DMS79 (cell line): ENCODE measurements around the gene MAJIN.
"Not testable (repeated sequence)": the region's sequence is repeated elsewhere in the genome, so short reads cannot be mapped to it uniquely, and the experiment has no call there.

Experiments
- DNase-seq: peaks from one replicate; lab custom pipeline; 2025; lab: John Stamatoyannopoulos, UW

The MAJIN gene, protein sequence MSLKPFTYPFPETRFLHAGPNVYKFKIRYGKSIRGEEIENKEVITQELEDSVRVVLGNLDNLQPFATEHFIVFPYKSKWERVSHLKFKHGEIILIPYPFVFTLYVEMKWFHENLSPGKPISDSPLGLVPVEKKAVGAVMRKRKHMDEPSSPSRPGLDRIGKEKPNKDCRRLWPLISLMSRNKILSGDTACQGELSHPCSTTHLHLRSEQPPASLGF

DNA sequence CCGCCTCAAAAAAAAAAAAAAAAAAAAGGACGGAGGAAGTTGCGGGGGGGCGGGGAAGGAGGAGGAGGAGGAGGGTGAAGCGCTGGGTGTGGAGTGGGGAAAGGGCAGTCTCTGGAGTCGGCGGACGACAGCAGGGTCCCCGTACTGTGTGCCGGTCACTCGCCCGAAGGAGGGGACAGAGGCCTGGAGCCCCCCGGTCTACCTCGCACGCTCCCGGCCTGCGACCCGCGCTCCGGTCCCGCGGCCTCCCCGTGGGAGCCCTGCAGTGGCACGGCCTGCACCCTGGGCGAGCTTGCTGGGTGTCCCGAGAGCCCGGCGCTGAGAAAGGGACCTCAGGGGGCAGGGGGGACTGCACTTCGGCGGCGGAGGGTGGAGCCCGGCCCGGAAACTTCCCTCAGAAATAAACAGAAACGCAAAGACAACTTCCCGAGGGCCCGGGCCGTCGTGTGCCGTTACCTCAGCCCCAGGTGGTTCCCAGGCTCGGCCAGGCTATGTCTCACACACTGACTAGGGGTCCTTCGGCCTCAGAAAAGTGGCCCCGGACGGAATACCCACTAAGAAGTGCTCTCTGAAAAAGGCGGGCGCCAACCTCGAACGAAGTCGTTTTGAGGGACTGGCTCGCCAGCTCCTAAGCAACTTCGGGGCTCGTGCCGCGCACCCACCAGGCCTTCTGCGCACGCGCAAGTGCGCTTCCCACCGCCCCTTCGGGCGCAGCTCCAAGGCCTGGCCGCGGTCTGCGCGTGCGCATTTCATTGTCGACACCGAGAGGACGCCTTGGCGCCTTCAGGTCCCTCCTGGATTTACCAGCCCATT is at the start of gene MAJIN:
Gene MAJIN (minus strand): TSS at position 688 of the 813 bp plus-strand sequence. CDS start 12,703 bp downstream, outside the sequence.
- no peak for DNase-seq

DNA sequence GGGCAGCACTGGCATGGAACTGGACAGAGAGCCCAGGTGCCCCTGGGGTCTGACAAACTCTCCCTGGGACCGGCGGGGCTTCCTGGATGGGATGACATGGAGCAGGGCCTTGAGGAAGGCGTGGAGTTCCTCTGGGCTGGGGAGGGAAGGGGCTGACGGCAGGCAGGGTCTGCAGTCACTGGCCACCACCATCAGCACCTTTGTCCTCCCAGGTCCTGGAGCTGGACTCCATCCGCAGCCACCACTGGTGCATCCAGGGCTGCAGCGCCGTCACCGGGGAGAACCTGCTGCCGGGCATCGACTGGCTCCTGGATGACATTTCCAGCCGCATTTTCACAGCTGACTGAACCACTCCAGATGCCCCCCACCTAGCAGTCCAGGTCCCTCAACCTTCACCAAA is 49.6 kb upstream of the MAJIN start:
- DNase-seq: no peak

DNA sequence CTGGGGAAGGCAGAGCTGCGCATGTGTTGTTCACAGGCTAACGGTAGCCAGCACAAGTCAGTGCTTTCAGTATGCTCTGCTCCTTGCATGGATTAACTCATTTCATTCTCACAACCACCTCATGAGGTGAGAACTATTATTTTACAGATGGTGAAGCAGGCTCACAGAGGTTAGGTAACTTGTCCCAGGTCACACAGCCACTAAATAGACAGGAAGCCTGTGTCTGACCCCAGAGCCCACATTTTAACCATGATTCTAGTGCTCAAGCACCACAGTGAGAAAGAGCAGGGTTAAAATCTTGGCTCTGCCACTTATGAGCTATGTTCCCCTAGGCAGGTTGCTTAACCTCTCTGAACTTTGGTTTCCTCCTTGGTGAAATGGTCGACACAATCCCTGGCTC is 49.1 kb upstream of the MAJIN start:
- DNase-seq: no peak

DNA sequence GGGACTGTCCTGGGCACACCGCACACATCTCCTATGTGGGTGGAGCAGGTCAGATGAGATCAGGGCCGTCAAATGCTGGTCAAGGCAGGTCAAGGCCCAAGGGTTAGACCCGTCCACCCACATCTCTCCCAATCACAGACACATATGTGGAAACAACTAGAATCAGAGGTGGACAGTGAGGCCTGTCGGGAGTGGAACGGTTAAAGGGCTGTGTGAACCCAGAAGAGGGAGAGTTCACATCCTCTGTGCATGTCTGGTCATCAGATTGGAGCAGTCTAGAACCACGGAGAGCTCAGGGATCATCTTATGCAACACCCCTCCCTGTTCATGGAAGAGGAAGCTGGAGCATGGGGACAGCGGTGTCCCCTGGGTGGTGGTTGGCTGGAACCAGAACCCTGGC is 47.9 kb upstream of the MAJIN start:
- no peak for DNase-seq

DNA sequence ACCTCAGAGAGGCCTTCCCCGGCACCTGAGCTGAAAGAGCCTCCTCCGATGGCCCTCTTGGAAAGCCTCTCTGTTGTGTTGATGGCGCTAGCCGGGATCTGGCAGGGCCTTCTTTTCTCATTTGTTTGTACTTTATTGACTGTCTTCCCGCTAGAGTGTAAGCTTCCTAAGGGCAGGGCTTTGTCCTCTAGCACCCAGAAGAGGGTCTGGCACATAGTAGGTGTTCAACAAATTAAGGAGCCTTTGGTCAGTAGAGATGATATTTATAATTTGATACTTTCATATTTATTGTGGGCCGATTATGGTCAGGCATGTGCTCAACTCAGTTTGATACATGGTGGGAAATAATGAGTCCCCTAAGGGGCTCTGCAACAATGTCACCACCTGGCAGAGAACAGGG is 46.0 kb upstream of the MAJIN start:
- DNase-seq: no peak

DNA sequence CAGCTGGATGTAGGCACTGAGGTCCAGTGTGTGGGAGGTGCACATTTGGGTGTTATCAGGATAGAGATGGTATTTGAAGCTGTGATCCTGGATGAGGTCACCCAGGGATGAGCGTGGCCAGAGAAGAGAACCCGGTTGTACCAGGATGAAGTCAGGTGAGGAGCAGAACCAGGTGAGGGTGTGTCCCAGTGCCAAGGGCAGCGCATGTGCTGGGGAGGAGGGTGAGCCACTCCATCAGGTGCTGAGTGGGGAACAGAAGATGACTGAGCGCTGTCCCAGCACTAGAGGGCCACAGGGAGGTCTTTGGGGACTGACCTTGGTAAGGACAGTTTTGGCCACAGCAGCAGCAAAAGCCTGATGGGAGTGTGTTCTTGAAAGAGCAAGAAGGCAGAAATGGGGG is 44.8 kb upstream of the MAJIN start:
- DNase-seq: no peak

DNA sequence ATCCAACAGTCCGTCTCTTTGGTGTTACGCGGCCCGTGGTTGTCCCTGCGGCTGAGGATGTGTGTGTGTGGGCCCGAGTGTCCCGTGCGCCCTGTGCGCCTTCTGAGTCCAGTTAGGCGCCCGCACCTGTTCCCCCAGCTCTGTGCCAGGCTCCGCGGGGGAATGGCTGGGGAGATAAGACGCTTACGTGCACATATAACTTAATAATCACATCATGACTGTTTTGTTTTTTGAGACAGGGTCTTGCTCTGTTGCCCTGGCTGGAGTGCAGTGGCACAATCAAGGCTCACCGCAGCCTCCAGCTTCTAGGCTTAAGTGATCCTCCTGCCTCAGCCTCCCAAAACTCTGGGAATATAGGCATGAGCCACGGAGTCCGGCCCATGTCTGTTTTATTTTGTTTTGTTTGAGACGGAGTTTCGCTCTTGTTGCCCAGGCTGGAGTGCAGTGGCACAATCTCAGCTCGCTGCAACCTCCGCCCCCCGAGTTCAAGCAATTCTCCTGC is 42.9 kb upstream of the MAJIN start:
- no peak for DNase-seq

DNA sequence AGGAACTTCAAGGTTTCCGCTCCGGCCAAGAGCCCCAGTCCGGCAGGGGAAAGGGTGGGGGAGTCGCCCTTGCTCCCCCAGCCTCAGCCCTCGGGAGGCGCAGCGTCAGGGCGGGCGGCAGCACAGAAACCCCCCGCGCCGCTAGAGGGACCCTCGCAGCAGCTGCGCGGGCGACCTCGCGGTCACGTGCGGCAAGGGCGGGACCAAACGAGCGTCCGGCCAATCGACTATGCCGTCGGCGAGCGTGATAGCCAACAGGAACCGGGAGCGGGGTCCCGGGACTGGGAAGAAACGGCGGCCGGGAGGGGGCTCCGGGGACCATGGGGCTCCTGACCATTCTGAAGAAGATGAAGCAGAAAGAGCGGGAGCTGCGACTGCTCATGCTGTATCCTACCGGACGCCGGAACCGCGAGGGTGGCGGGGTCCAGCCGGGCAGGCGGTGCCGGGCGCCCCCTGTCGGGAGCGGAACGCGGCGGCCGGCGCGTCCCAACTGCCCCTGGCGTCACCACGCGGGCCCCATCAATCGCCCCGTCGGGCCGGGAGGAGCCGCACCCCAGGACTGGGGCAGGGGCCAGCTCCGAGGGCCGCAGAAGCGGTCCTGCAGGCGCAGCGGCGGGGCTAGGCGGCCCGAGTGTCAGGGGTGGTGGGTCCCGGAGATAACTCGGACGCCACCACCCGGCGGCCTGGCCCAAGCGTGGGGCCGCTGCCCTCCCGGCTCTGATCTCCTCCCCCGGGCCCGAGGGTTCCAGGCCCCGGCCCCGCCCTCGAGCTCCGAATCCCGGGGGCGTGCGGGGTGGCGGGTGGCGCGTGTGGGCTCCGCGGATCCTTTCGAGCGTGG is 42.2 kb upstream of the MAJIN start, which contains the start of gene ARL2:
Gene ARL2 (plus strand): TSS at position 273 of the 838 bp plus-strand sequence. CDS start 48 bp downstream, at position 321.
- peak; percentile 85 for DNase-seq

DNA sequence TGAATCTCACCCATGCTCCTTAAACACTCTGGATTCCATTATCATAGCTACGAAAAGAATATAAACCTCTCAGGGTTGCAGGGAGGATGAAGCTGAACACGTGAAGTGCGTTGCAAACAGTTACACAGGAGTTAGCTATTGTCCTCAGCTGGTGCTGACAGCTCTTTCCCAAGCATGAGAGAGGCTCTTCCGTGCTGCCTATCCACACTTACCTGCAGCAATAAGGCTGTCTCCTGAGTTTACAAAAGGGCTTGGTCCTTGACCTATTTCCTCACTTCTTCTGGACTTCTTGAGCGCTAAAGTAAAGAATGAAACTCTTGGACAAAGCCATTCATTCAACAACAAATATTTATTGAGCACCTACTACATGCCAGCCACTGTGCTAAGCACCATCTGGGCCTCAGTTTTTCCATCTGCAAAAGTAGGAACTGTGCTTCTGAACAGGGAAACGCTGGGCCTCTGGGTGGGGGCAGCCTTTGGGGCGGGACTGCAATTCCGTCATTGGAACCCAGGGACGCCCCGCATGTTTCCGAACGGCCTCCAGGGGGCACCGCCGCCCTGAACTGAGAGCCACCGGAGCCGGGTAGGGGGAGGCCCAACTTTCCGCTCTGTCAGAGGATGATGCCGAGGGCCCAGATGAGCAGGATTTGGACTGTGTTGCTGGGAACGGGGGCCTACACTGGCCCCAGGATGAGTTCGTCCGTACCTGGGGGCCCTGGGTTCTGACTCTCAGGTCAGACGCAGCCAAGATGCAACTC is 41.4 kb upstream of the MAJIN start:
- peak; percentile 58 for DNase-seq

DNA sequence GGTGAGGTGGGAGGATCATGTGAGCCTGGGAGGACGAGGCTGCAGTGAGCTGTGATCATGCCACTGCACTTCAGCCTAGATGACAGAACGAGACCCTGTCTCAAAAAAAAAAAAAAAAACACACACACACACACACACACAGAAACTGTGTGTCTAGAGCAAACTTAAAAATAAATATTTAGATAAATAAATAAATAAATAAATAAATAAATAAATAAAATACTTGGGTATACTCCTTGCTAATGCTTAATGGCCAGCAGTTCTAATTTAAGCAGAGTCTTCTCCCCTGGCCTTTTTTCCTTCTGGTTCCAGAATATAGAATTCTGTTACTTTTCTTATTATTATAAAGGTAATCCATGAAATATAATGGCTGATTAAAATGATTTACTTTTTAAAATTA is 37.0 kb upstream of the MAJIN start:
- DNase-seq: no peak

DNA sequence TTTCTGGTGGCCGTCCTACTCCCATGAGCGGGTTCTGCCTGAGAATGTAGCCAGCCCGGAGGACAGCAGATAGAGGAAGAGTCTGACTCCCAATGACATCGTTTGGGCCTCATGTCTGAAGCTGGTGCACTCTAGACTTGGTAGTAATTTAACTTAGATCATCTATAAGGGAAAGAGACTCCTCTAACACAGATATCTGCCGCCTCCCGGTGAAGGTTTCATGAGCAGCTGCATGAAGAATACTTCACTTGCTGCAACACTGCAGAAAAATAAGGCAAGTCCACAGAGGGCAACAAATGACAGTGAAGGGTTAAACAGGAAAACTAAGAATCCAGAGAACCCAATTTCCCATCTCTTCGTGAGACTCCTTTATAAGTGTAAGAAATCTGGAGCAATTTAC is 36.1 kb upstream of the MAJIN start:
- DNase-seq: no peak

DNA sequence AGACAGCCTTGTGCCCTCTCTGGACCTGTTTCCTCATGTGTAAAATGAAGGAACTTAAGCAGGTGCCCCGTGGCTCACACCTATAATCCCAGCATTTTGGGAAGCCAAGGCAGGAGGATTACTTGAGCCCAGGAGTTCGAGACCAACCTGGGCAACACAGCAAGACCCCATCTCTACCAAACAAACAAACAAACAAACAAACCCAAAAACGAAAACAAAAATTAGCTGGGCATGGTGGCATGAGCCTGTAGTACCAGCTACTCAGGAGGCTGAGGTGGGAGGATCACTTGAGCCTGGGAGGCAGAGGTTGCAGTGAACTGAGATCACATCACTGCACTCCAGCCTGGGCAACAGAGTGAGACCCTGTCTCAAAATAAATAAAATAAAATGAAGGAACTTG is 32.1 kb upstream of the MAJIN start:
- DNase-seq: not testable (repeated sequence)

DNA sequence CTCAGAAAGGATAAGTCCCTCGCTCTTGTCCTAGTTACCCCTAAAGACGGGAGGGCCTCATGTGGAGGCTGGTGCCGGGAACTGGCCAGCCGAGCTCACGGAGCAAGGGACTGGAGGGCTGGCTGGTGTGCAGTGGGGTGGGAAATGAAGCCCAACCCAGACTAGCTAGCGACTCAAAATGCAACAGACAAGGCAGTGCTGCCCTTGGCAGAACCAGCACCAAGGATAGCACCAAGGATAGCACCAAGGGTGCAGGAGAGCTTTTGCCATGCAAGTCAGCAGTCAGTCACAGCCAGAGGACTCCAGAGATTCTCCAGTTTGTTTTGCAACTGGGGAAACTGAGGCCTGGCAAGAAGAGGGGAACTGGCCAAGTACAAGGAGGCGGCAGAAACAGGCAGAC is 31.4 kb upstream of the MAJIN start:
- no peak for DNase-seq

DNA sequence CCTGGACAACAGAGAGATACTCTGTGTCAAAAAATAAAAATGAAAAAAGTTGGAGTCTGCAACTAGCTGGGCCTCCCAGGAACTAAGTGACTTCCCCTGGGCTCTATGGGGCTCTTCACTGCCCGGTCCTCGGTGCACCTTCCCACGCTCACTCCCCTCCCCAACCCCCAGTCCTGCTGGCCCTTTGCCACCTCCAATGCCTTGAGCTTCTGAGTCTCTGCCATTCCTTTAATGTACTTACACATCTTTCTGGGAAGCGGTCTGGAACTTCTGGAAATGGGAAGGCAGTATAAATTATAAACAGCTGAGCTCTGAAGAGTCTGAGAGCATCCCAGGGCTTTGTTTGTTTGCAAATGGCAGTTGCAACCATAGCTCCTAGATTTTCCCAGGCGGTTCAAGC is 30.8 kb upstream of the MAJIN start:
- no peak for DNase-seq

DNA sequence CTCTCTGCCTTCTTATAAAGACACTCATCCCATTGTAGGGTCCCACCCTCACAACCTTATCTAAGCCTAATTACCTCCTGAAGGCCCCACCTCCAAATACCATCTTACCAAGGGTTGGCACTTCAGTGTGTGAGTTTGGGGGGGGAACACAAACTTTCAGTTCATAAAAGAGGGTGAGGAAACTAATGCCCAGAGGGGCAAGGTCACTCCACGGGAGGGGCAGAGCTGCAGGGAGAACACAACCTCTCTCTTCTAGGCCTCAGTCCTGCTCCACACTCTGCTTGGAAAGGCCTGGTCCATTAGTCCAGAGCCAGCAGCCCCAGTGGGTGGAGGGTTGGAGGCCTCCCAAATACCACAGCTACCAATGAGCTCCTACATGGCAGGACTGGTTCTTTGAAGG is 27.6 kb upstream of the MAJIN start:
- no peak for DNase-seq

DNA sequence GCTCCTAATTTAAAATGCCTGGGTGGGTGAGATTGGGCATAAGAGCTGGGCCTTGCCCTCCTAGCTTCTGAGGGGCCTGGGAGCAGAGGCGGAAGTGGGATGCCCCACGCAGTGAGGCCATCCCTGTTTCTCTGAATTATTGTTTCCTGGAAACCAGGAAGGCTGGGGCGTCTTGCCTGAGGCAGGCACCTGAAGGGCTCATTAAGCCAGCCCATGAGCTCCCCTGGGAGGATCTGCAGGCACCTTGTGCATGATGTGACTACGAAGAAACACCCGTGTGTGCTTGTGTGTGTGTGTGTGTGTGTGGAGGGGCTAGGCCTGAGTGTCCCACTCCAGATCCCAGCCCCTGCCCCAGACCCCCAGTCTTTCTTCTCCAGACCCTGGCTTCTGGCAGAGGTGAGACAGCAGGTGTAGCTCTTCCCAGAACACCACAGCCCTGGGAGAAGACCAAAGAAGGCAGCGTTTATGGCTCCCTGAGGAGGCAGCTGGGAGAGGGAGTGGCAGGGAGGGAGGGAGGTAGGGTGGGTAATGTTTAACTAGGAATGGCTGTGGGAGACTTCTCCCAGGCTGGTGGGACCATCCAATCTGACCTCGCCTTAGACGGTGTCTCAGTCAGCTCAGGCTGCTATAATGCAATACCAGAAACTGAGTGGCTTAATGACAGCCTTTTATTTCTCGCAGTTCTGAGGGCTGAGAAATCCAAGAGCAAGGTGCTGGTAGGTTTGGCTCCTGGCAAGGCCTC is 27.0 kb upstream of the MAJIN start:
- DNase-seq: no peak

DNA sequence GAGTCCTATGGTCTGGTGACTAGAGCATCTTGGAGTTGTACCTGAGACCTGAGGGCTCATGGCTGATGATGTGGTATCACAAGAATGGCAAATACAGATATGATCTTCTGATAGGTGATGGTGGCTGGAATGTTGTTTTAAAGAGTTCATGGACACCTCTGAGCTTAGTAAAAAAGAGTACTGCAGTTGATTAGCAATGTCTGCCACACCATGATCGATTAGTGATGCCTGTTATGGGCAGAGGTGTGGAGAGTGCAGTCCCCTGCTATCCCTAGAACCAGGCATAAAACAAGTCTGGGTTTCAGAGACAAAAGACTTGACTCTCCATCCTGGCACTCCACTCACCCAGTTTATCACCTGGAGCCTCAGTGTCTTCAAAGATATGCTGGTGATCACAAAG is 26.2 kb upstream of the MAJIN start:
- DNase-seq: no peak

DNA sequence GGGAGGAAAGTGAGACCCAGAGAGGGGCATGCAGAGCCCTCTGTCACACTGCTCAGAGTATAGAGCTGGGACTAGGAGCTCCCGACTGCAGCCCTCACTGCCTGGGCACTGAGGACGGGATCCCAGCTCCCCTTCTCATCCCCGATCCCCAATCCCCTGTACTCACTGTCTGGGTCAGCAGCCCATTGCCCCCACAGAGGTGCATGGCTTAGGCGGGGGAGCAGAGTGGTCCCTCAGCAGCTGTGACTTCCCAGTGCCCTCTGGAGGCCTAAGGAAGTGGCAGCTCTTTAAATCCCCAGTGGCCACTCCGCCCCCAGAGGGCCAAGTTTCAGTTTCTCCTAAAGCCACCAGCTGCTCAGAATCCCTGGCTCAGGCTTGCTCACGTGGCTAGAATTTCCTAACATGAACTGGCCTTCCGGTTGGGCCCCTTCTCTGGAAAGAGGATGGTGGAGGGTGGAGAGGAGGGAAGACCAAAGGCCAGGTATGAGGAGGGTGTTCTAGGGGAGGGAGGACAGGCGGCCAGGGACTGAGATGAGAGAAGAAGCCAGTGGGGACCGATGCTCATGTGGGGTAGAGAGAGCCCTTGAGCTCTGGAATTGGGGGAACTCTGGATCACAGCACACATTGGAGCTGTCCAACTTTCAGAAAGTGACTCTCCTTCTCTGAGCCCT is 24.9 kb upstream of the MAJIN start, which contains the start of gene BATF2:
Gene BATF2 (minus strand): TSS at position 262 of the 671 bp plus-strand sequence. CDS start 57 bp downstream, at position 205.
- DNase-seq: peak; percentile 47

DNA sequence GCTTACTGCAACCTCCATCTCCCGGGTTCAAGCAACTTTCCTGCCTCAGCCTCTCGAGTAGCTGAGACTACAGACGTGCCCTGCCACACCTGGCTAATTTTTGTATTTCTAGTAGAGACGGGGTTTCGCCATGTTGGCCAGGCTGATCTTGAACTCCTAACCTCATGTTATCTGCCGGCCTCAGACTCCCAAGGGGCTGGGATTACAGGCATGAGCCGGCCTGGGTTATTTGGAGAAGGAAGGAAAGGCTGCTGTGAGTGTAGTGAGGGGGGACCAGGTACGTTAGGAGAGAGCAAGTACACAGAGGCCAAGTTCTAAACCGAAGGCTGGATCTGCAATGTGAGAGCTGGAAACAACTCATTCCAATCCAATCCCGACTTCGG is 24.4 kb upstream of the MAJIN start:
- no peak for DNase-seq

DNA sequence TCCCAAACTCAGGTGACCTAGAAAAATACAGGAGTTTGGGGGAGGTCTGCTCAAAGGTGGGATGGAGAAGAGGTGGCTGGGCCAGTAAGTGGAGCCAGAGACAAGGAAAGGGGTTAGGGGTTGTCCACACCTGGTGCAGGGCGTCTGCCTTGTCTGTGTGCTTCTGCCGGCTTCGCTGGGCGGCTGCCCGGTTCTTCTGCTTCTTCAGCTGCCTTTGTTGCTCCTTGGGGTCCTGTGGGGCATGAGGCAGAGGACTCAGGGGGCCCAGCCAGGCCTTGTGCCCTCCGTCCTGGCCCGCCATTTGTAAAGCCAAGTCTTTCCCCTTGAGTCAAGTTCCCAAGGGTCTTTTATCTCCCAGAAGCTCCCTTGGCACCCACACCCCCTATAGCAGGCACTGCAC is 22.4 kb upstream of the MAJIN start:
- no peak for DNase-seq
